ENCODE data around the gene TMOD1.

TMOD1 gene

DNA sequence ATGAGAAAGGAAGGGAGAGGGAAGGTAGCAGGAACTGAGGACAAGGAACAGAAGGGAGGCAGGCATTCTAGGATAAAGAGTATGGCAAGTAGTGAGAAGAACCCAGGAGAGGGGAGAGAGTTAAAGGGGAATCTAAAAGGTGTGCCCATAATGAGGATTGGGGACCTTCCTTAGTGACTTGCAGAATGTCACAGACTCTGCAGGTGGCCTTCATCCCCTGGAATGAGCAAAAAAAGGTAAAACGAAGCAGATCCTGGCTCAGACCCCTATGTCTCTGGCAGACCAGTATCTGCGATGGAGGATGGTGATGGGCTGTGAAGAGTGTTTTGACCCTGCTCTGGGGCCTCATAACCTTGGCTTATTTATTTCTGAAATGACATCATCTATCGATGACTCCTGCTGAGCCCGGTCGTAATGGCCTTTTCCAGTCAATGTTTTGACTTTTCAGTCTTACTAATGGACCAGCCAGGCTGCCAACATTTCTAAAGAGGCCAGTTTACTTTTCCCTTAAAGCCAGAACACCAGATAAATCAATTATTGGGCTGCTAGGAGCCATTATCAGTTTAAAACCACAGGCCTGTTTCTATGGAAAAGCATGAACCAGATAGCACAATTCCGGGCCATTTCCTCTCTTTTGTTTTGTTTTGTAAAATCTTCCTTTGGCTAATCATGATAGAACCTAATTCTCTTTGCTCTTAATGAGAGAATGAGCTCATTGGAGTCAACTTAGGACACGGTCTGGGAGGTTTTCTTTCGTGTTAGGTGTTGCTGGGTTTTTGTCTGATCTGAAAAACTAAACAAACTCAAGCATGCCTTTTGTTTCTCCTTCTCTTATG lies 3.1 kb downstream of the TMOD1 start:
- CTCF ChIA-PET: interaction anchor here (0.7 kb wide), 1 partner anchor 225 kb away, joined by 5 read pairs; no protein-coding TSS in a partner anchor
- TF ChIP-seq, protein P1, sequence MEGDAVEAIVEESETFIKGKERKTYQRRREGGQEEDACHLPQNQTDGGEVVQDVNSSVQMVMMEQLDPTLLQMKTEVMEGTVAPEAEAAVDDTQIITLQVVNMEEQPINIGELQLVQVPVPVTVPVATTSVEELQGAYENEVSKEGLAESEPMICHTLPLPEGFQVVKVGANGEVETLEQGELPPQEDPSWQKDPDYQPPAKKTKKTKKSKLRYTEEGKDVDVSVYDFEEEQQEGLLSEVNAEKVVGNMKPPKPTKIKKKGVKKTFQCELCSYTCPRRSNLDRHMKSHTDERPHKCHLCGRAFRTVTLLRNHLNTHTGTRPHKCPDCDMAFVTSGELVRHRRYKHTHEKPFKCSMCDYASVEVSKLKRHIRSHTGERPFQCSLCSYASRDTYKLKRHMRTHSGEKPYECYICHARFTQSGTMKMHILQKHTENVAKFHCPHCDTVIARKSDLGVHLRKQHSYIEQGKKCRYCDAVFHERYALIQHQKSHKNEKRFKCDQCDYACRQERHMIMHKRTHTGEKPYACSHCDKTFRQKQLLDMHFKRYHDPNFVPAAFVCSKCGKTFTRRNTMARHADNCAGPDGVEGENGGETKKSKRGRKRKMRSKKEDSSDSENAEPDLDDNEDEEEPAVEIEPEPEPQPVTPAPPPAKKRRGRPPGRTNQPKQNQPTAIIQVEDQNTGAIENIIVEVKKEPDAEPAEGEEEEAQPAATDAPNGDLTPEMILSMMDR (conservative IDR thresholded peaks at IDR 0.05; ENCODE audit: low read depth): no peak
- POLR2A ChIA-PET (ENCODE audit: low non-redundant PET): no interaction called here

DNA sequence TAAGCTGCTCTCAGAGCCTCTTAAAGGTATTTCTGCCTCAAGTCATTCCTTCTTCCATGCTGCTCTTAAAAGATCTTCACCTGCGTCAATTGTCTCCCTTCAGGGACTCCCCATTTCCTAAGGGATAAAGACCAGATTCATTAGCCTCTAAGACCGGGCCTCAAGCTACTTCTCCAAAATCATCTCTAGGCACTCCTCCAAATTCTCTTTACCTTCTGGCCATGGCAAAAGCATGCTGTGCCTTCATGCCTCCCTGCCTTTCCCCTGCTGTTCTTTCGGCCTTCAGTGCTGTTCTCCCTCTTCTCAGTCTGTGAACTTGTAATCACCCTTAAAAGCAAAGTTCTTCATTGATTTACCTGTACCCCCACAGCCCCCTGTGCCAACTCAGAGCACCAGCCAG lies 4.4 kb downstream of the TMOD1 start:
- POLR2A ChIA-PET (ENCODE audit: low non-redundant PET): no interaction called here
- DNase-seq (ENCODE audit: low spot score): no peak
- CTCF ChIA-PET: no interaction called here
- H3K27ac ChIP-seq: no peak overlapping the region
- TF ChIP-seq, protein P1 (conservative IDR thresholded peaks at IDR 0.05; ENCODE audit: low read depth): no peak

More for the DNA sequence above, 3.1 kb downstream of the TMOD1 start:
- DNase-seq (ENCODE audit: low spot score): no peak
- H3K27ac ChIP-seq: no peak overlapping the region

DNA sequence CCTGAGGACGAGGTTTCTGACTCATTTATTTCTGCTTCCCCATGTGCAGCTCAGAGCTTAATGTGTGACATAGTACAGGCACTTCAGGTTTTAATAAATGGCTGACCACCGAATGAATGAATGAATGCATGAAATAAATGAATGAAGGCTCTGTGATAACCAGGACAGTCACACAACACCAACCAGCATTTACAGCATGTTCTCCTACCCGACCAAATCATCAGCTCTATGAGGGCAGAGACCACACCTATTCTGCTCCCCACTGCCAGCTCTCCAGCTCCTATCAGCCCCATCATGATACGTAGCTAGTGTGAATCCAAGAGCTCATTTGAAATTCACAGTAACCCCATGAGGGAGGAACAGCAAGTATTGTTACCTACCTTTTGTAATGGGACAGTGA lies 4.8 kb downstream of the TMOD1 start:
- POLR2A ChIA-PET (ENCODE audit: low non-redundant PET): no interaction called here
- H3K27ac ChIP-seq: no peak overlapping the region
- CTCF ChIA-PET: interaction anchor here (1.5 kb wide), 1 partner anchor 108 kb away, joined by 6 read pairs; no protein-coding TSS in a partner anchor

DNA sequence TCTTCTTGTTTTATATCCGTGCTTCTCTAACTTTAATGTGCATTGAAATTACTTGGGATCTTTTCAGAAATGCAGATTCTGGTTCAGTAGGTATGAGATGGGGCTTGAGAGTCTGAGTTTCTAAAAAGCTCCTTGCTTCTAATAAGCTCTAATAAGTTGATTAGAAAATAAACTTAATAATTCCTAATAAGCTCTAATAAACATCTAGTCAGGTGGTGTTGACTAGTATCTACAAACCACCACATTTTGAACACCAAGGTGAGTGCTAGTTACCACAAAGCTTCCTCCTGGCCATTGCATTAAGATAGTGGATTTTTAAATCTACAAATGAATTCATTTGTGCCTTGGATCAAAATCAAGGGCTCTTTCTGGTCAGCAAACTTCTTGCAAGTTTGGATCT lies 5.3 kb downstream of the TMOD1 start:
- TF ChIP-seq, protein P1 (conservative IDR thresholded peaks at IDR 0.05; ENCODE audit: low read depth): no peak
- ChIA-PET CTCF (interaction anchor here (1.5 kb wide), 1 partner anchor 108 kb away, joined by 6 read pairs; no protein-coding TSS in a partner anchor), POLR2A (ENCODE audit: low non-redundant PET) (no interaction called here)
- no peak overlapping the region for H3K27ac ChIP-seq
- DNase-seq (ENCODE audit: low spot score): no peak

More for the DNA sequence above, 4.8 kb downstream of the TMOD1 start:
- TF ChIP-seq, protein P1 (conservative IDR thresholded peaks at IDR 0.05; ENCODE audit: low read depth): no peak
- DNase-seq (ENCODE audit: low spot score): no peak

DNA sequence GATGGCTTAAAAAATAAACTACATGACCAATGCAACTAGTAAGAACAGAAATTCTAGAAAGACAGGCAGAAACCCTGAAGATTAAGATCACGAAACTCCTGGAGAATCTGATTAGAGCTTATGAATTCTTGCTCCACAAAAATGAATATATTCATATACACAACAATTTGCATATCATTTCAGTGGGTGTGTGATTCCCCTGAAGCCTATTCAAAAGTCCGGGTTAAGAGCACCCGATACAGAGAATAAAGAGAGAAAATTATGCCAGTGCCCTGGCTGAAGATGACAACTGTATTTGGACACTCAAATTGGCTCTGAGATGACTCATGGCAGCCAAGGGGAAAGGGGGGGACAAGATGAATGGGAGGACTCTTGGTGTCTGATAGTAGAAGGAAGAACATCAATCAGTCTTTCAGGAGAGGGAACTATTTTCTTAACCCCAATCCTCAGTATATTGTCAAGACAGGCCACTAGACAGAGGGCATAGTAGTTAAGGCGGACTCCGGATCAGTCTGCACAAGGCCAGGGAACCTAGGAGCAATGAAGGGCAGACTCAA lies 6.0 kb downstream of the TMOD1 start:
- ChIA-PET POLR2A (ENCODE audit: low non-redundant PET) (no interaction called here), CTCF (interaction anchor here (1.5 kb wide), 1 partner anchor 109 kb away, joined by 6 read pairs; no protein-coding TSS in a partner anchor)
- TF ChIP-seq, protein P1 (conservative IDR thresholded peaks at IDR 0.05; ENCODE audit: low read depth): no peak
- no peak overlapping the region for H3K27ac ChIP-seq
- no peak for DNase-seq (ENCODE audit: low spot score)

DNA sequence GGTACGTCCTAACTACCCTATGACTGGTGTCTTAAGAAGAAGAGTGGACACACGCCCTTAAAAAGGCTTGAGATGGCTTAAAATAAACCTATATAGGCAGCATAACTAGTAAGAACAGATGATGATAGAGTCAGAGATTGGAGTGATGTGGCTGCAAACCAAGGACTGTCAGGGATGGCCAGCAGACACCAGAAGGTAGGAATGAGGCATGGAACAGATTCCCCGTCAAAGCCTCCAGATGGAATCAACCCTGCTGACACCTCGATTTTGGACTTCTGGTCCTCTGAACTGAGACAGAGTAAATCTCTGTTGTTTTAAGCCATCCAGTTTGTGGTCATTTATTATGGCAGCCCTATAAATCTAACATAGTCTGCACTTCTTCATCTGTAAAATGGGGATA lies 7.4 kb downstream of the TMOD1 start:
- DNase-seq (ENCODE audit: low spot score): no peak
- H3K27ac ChIP-seq: no peak overlapping the region
- POLR2A ChIA-PET (ENCODE audit: low non-redundant PET): no interaction called here
- TF ChIP-seq, protein P1 (conservative IDR thresholded peaks at IDR 0.05; ENCODE audit: low read depth): no peak
- CTCF ChIA-PET: interaction anchor here (0.6 to 0.8 kb wide), 3 partner anchors 22 to 163 kb away, joined by 3 to 8 read pairs (median 4); no protein-coding TSS in a partner anchor

Measured in RWPE1 (cell line).